CD4-positive, CD25-positive, alpha-beta regulatory T cell (primary cell): ENCODE measurements around the gene SECISBP2. TPM values are rescaled to one million over a fixed set of nuclear protein-coding genes. Genes with fewer than 3 reads are reported as not detected.

ENCODE experiments used
- ATAC-seq, 2 donors: fragments of 150-1000 bp; cut with Tn5 transposase; one replicate each; pipeline ENCODE4 v1.10.0; 2021; ENCODE audit warnings: low read depth in 2 of 2, moderate number of reproducible peaks in 2 of 2, moderate library complexity in 1 of 2
- DNase-seq, 3 donors: peaks; one replicate each; pipeline versions ENCODE4 v3.0.0 to v3.0.0-alpha.2; 2012 to 2022; ENCODE audit warnings: mixed read lengths in 1 of 3
- H3K27ac ChIP-seq: one replicate; pipeline ENCODE4 v1.7.0; 2013; ENCODE audit warnings: mild to moderate bottlenecking, low read length; ENCODE audit not compliant: insufficient read depth, poor library complexity, severe bottlenecking
- H3K27me3 ChIP-seq: one replicate; pipeline ENCODE4 v1.7.0; 2013; ENCODE audit warnings: low read length; ENCODE audit not compliant: control insufficient read depth, insufficient read depth
- H3K36me3 ChIP-seq: one replicate; pipeline ENCODE4 v1.7.0; 2013; ENCODE audit warnings: mild to moderate bottlenecking, low read length, moderate library complexity; ENCODE audit not compliant: control insufficient read depth, insufficient read depth
- H3K4me1 ChIP-seq: 2 replicates; pipeline ENCODE4 v1.7.0; 2013; ENCODE audit warnings: mild to moderate bottlenecking, low read length; ENCODE audit not compliant: insufficient read depth, control insufficient read depth, poor library complexity, severe bottlenecking
- H3K4me3 ChIP-seq: one replicate; pipeline ENCODE4 v1.7.0; 2013; ENCODE audit warnings: low read depth, mild to moderate bottlenecking, low read length, moderate library complexity
- H3K9me3 ChIP-seq, 2 experiments: 1 replicate in 1 of 2; 2 replicates in 1 of 2; pipeline ENCODE4 v1.7.0; 2013; ENCODE audit warnings: low read length in 2 of 2, mild to moderate bottlenecking in 1 of 2, moderate library complexity in 1 of 2; ENCODE audit not compliant: control insufficient read depth in 2 of 2
- H3K27ac Mint-ChIP-seq, 3 donors: one replicate each; pipeline ENCODE4 v1.8.0; 2020 to 2022; ENCODE audit warnings: mild to moderate bottlenecking in 3 of 3, mixed read lengths in 3 of 3, moderate library complexity in 2 of 3
- H3K27me3 Mint-ChIP-seq: one replicate; pipeline ENCODE4 v1.8.0; 2022; ENCODE audit warnings: mild to moderate bottlenecking, mixed read lengths
- H3K36me3 Mint-ChIP-seq: one replicate; pipeline ENCODE4 v1.8.0; 2020; ENCODE audit warnings: mixed read lengths
- H3K4me1 Mint-ChIP-seq, 4 donors: one replicate each; pipeline ENCODE4 v1.8.0; 2020 to 2022; ENCODE audit warnings: mixed read lengths in 4 of 4, mild to moderate bottlenecking in 1 of 4
- H3K4me3 Mint-ChIP-seq, 4 donors: one replicate each; pipeline ENCODE4 v1.8.0; 2020 to 2022; ENCODE audit warnings: mild to moderate bottlenecking in 4 of 4, mixed read lengths in 4 of 4, moderate library complexity in 3 of 4
- H3K9me3 Mint-ChIP-seq, 7 donors: one replicate each; pipeline ENCODE4 v1.8.0; 2020 to 2022; ENCODE audit warnings: mixed read lengths in 7 of 7, mild to moderate bottlenecking in 3 of 7, moderate library complexity in 2 of 7
- polyA plus RNA-seq, 4 donors: library from polyadenylated mRNA; unstranded; fragments of 300-500 nt; fragmentation: Illumina TruSeq; gene quantifications; one replicate each; pipeline ENCODE4 v1.2.3, GENCODE V29; 2021
- total RNA-seq: library from RNA; stranded (reverse); gene quantifications from one replicate; pipeline ENCODE4 v1.2.3, GENCODE V29; 2022

SECISBP2 gene
- total and polyA plus RNA-seq, 5 donors from 2014 or later, result 19.2 to 129 (median 26.6) TPM

DNA sequence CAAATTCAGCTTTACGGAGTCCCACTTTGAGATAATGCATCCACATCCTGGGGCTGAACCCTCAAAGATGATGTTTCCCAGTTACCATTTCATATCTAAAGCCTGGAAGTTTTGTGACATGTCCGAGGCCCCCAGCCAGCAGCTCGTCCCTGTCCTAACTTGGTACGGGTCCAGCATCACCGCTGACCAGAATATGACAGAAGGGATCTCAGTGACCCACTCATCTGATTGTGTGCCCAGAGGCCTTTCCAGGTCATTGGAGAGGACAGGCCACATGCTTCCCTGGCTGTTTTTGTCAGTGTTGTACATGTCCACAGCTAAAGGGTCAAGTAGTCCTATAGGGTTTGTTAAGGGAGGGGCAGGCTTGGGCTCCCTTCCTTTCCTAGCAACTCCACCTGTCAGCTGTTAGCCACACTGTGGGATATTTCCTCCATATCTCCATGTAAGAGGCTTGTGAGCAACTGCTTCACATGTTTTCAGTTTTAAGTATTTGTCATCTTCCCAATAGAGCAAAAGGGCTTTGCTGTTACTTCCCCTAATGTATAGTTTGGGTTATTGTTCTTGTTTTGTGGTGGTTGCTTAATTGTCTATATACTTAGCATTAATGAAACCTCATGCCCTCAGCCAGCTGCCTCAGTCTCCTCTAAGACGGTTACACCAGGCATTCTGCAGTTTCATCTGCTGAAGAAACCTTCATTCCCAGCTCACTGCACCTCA lies 33.4 kb downstream of the SECISBP2 start:
- ATAC-seq (no peak), DNase-seq (no peak)
- peak overlapping the region; percentile 44 for H3K27ac ChIP-seq
- Mint-ChIP-seq H3K4me1 (peaks cover 5 to 39% (median 23%) of the 10 kb centered on the region in 4 donors), H3K9me3 (no peaks in the 10 kb centered on the region), H3K27me3 (no peaks in the 10 kb centered on the region), H3K4me3 (peak overlapping the region in 1 of 4 donors; percentile 38), H3K36me3 (peaks cover 72% of the 10 kb centered on the region), H3K27ac (peak overlapping the region; percentile 5 to 88 (median 83))
- H3K36me3 ChIP-seq, result peaks cover 96% of the 10 kb centered on the region
- H3K4me3 ChIP-seq, result peak overlapping the region; percentile 51
- H3K9me3 ChIP-seq, result no peaks in the 10 kb centered on the region
- H3K4me1 ChIP-seq, result peaks cover 19% of the 10 kb centered on the region
- H3K27me3 ChIP-seq, result no peaks in the 10 kb centered on the region

GRCh38 chr9:89352451-89352850 lies 34.2 kb downstream of the SECISBP2 start:
- H3K36me3 Mint-ChIP-seq, result peaks cover 68% of the 10 kb centered on the region
- H3K27me3 Mint-ChIP-seq, result no peaks in the 10 kb centered on the region
- peak overlapping the region; percentile 40 to 90 (median 88) for H3K27ac Mint-ChIP-seq
- Histone ChIP-seq H3K9me3 (no peaks in the 10 kb centered on the region), H3K36me3 (peaks cover 97% of the 10 kb centered on the region), H3K4me1 (peaks cover 19% of the 10 kb centered on the region), H3K27ac (peak overlapping the region; percentile 44), H3K4me3 (peak overlapping the region; percentile 51), H3K27me3 (no peaks in the 10 kb centered on the region)
- H3K9me3 Mint-ChIP-seq, result no peaks in the 10 kb centered on the region
- DNase-seq, result peak in 1 of 3 donors; percentile 35
- no peak for ATAC-seq
- peaks cover 5 to 40% (median 25%) of the 10 kb centered on the region in 4 donors for H3K4me1 Mint-ChIP-seq
- peak overlapping the region in 2 of 4 donors; percentile 2 to 66 for H3K4me3 Mint-ChIP-seq

DNA sequence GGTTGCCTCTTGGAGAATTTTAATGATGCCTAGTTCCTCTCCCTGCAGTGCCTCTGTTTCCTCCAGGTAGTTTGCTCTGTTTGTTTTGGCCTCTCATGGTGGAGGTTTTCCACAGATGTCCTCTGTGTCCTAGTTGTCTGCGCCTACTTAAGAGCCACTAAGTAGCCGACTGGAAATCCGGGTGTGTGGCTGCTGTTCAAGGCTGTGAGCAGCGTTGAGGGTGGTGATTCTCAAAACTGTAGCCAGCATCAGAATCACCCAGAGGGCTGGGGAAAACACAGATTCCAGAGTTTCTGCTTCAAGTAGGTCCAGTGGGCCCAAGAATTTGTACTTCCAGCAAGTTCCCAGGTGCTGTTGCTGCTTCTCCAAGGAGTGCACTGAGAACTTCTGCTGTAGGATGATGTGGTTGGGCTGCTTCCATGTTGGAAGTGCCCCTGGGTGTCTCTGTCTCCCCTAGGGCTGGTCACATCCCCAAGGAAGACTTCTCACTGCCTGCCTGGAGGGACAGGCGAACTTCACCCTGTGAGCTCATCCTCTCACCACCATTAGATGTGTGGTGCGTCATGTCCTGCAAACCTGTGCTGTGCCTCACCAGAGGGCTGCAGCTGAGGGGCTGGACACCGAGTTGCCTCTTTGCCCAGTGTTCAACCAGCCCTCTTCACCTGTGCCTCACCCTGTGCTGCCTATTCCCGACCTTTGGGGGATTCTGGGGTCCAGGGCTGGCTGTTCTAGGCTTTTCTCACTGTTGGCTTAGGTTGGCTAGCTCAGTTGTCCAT lies 34.8 kb downstream of the SECISBP2 start:
- Mint-ChIP-seq H3K27me3 (no peaks in the 10 kb centered on the region), H3K4me3 (peak overlapping the region in 1 of 4 donors; percentile 2), H3K36me3 (peaks cover 69% of the 10 kb centered on the region), H3K4me1 (peaks cover 5 to 40% (median 26%) of the 10 kb centered on the region in 4 donors), H3K9me3 (no peaks in the 10 kb centered on the region), H3K27ac (peak overlapping the region; percentile 88 to 91 (median 90))
- peaks cover 97% of the 10 kb centered on the region for H3K36me3 ChIP-seq
- H3K27me3 ChIP-seq, result no peaks in the 10 kb centered on the region
- H3K9me3 ChIP-seq, result no peaks in the 10 kb centered on the region
- no peak for DNase-seq
- ATAC-seq, result no peak
- H3K4me3 ChIP-seq, result no peak overlapping the region
- H3K27ac ChIP-seq, result no peak overlapping the region
- H3K4me1 ChIP-seq, result peaks cover 19% of the 10 kb centered on the region

DNA sequence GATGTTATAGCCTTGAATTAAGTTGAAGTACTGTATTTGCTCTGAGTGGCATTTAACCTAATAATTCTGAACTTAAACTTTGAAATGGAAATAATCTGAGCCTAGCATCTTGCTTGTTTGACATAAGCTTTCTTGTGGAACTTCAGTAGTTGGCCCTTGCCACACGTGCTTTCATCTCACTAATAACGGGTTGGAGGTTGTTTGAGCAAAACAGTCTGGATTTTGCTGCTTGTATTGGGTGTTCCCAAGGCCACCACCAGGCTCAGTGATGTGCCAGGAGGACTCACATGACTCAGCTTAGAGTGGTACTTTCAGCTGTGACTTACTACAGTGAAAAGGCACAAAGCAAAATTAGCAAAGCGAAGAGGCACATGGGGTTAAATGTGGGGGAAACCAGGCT lies 35.7 kb downstream of the SECISBP2 start:
- H3K27me3 Mint-ChIP-seq, result no peaks in the 10 kb centered on the region
- Histone ChIP-seq H3K27ac (no peak overlapping the region), H3K4me1 (peaks cover 19% of the 10 kb centered on the region), H3K4me3 (no peak overlapping the region), H3K9me3 (no peaks in the 10 kb centered on the region), H3K36me3 (peaks cover 97% of the 10 kb centered on the region), H3K27me3 (no peaks in the 10 kb centered on the region)
- H3K4me3 Mint-ChIP-seq, result no peak overlapping the region
- ATAC-seq, result no peak
- H3K27ac Mint-ChIP-seq, result peak overlapping the region in 2 of 3 donors; percentile 88 to 91
- no peak for DNase-seq
- H3K36me3 Mint-ChIP-seq, result peaks cover 68% of the 10 kb centered on the region
- H3K4me1 Mint-ChIP-seq, result peaks cover 5 to 40% (median 26%) of the 10 kb centered on the region in 4 donors
- H3K9me3 Mint-ChIP-seq, result no peaks in the 10 kb centered on the region

DNA sequence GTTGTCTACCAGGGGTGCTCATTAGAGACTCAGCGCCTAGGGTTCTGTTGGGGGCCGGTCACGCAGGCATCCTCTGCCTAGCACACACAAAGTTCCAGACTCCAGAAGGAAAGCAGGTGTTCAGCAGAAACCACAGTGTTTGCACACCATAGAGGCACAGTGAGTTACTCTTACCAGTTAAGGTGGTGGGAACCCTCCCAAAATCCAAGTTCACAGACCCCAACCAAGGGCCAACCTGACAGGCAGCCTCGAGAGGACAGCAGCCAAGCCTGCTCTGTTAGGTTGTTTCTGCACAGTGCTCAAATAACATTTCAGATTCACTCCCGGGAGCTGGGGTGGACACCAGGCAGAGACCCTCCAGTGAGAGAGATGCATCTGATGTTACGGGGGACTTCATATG lies 36.2 kb downstream of the SECISBP2 start:
- Histone ChIP-seq H3K27ac (no peak overlapping the region), H3K4me1 (peaks cover 19% of the 10 kb centered on the region), H3K27me3 (no peaks in the 10 kb centered on the region), H3K9me3 (no peaks in the 10 kb centered on the region), H3K4me3 (no peak overlapping the region), H3K36me3 (peaks cover 97% of the 10 kb centered on the region)
- ATAC-seq, result no peak
- Mint-ChIP-seq H3K27ac (peak overlapping the region in 2 of 3 donors; percentile 76 to 88), H3K4me3 (no peak overlapping the region), H3K4me1 (peaks cover 5 to 39% (median 26%) of the 10 kb centered on the region in 4 donors), H3K9me3 (no peaks in the 10 kb centered on the region), H3K27me3 (no peaks in the 10 kb centered on the region), H3K36me3 (peaks cover 66% of the 10 kb centered on the region)
- no peak for DNase-seq

DNA sequence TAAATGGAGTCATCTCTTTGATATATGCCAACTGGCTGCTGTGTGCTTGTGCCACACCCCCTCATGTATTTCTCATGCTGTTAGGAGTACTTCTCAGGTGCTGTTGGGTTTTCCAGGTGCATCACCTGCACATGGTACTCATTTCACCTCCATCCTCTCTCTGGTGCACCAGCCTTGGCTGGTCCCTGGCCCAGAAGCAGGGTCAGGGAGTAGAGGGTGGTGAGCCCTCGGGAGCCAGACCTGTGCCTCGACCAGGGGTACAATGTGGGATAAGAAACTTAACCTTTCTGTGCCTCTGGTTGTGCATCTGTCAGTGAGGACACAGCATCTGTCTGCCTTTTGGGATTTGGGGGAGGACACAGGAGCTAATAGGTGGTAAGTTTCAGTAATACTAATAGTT lies 38.5 kb downstream of the SECISBP2 start:
- Mint-ChIP-seq H3K4me1 (peaks cover 5 to 33% (median 22%) of the 10 kb centered on the region in 4 donors), H3K4me3 (no peak overlapping the region), H3K27ac (peak overlapping the region; percentile 36 to 79 (median 78)), H3K9me3 (no peaks in the 10 kb centered on the region), H3K36me3 (peaks cover 59% of the 10 kb centered on the region), H3K27me3 (no peaks in the 10 kb centered on the region)
- Histone ChIP-seq H3K27ac (no peak overlapping the region), H3K27me3 (no peaks in the 10 kb centered on the region), H3K36me3 (peaks cover 96% of the 10 kb centered on the region), H3K4me3 (no peak overlapping the region), H3K4me1 (peaks cover 14% of the 10 kb centered on the region), H3K9me3 (no peaks in the 10 kb centered on the region)
- DNase-seq (no peak), ATAC-seq (no peak)

DNA sequence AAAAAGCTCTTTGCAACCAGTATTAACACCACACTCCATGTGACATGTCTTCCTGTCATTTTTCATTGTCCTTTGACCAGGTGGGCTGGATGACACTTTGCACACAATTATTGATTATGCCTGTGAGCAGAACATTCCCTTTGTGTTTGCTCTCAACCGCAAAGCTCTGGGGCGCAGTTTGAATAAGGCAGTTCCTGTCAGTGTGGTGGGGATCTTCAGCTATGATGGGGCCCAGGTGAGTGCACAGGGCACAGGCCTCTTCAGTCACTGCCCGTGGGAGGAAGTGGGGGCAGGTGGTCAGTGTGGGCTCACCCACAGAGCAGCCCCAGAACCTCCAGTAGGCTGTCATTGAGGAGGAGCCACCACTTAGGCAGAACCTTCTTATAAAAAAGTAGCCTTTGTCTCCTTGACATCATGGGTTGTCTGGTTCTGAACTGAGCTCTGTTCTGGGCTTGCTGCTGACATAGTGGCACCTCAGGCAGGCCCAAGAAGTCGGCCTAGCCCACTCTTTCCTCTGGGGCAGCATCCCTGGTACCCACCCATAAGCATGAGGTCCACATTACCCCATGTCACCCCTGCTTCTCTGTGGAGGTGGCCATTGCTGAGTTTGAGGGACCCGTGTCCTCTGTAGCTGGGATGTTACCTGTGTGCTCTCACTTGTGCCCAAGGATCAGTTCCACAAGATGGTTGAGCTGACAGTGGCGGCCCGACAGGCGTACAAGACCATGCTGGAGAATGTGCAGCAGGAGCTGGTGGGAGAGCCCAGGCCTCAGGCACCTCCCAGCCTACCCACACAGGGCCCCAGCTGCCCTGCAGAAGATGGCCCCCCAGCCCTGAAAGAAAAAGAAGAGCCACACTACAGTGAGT lies 39.3 kb downstream of the SECISBP2 start:
- peak overlapping the region in 1 of 4 donors; percentile 83 for H3K4me3 Mint-ChIP-seq
- no peak for ATAC-seq

More for the DNA sequence above, 39.3 kb downstream of the SECISBP2 start:
- no peak for DNase-seq
- peaks cover 3 to 25% (median 17%) of the 10 kb centered on the region in 4 donors for H3K4me1 Mint-ChIP-seq
- Histone ChIP-seq H3K4me1 (peaks cover 6% of the 10 kb centered on the region), H3K27ac (no peak overlapping the region), H3K9me3 (no peaks in the 10 kb centered on the region), H3K27me3 (no peaks in the 10 kb centered on the region), H3K36me3 (peaks cover 97% of the 10 kb centered on the region), H3K4me3 (no peak overlapping the region)
- H3K27ac Mint-ChIP-seq, result peak overlapping the region in 2 of 3 donors; percentile 20 to 56
- peaks cover 52% of the 10 kb centered on the region for H3K36me3 Mint-ChIP-seq
- no peaks in the 10 kb centered on the region for H3K9me3 Mint-ChIP-seq
- H3K27me3 Mint-ChIP-seq, result no peaks in the 10 kb centered on the region
